Measurements from ENCODE around the gene HRH2. TPM values are rescaled to one million over a fixed set of nuclear protein-coding genes. Genes with fewer than 3 reads are reported as not detected.

HRH2 gene
- total RNA-seq, 2 donors from 2014 or later = 2.5 to 3.2 TPM

DNA sequence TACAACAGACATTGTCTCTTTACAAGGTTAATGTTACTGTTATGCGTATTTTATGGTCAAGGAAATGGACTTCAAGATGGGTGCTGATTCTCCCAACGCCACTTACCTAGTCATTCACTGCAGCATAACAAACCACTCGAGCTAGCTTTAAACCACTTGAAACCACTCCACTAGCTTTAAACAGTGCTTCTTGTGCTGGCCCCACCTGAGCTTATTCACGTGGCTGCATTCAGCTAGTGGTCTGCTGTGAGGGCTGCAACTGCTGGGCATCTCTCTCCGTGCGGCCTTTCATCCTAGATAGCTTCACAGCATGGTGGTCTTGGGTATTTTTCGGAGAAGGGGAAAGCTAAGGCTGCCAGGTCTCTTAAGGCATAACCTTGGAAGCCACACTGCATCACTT, 3.5 kb upstream of the HRH2 start:
- H3K27me3 Mint-ChIP-seq = peaks cover 44 to 66% of the 10 kb centered on the region in 2 donors

DNA sequence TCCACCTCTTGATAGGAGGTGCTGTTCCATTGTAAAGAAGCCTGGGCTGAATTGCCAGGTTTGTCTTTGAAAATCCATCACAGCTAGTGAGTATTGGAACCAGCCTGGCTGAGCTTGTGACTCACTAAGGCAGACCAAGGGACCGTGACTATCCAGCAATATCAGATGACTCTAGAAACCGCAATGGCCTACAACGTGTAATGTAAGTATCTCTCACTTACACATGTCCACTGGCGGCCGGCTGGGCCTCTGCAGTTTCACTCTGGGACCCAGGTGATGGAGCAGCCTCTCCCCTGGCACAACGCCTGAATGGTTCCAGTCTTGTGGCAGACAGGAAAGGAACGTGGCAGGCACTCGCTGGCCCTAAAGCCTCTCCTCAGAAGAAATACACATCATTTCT, 3.1 kb upstream of the HRH2 start:
- no peak for ATAC-seq
- no peak overlapping the region for H3K4me3 Mint-ChIP-seq
- H3K9me3 Mint-ChIP-seq = peaks cover 8% of the 10 kb centered on the region
- no peak for DNase-seq (ENCODE audit: low spot score)
- H3K27me3 Mint-ChIP-seq = peaks cover 47 to 71% of the 10 kb centered on the region in 2 donors
- peaks cover 33 to 39% of the 10 kb centered on the region in 2 donors for H3K4me1 Mint-ChIP-seq (ENCODE audit: low read depth in 2 of 2)
- peaks cover 15% of the 10 kb centered on the region for H3K36me3 Mint-ChIP-seq
- no peak overlapping the region for H3K27ac Mint-ChIP-seq

More for the DNA sequence above, 3.5 kb upstream of the HRH2 start:
- Mint-ChIP-seq H3K27ac (no peak overlapping the region), H3K36me3 (peaks cover 17% of the 10 kb centered on the region), H3K4me1 (ENCODE audit: low read depth in 2 of 2) (peaks cover 33 to 39% of the 10 kb centered on the region in 2 donors), H3K9me3 (peaks cover 8% of the 10 kb centered on the region), H3K4me3 (no peak overlapping the region)
- ATAC-seq (no peak), DNase-seq (ENCODE audit: low spot score) (no peak)

DNA sequence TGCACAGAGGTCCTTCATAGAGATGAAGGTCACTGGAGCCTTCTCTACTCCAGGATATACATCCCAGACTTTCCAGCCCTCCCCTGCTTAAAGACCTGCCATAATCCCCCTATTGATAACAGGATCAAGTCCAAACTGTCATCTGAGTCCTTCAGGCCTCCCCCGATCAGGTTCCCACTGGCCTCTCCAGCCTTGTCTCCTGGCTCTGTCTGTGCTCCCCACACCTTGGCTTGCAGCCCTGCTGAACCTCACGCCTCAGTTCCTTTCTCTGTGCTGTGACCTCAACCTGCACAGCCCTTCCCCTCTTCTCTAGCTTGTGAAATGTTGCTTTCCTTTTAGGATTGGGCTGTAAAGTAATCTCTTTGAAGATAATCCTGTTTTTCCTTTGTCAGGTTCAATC, 2.5 kb upstream of the HRH2 start:
- no peak overlapping the region for H3K4me3 Mint-ChIP-seq
- H3K27ac Mint-ChIP-seq = no peak overlapping the region
- peaks cover 11% of the 10 kb centered on the region for H3K36me3 Mint-ChIP-seq
- peaks cover 53 to 74% of the 10 kb centered on the region in 2 donors for H3K27me3 Mint-ChIP-seq
- H3K9me3 Mint-ChIP-seq = peaks cover 4% of the 10 kb centered on the region
- DNase-seq (ENCODE audit: low spot score) (no peak), ATAC-seq (no peak)
- H3K4me1 Mint-ChIP-seq (ENCODE audit: low read depth in 2 of 2) = peaks cover 33 to 39% of the 10 kb centered on the region in 2 donors

DNA sequence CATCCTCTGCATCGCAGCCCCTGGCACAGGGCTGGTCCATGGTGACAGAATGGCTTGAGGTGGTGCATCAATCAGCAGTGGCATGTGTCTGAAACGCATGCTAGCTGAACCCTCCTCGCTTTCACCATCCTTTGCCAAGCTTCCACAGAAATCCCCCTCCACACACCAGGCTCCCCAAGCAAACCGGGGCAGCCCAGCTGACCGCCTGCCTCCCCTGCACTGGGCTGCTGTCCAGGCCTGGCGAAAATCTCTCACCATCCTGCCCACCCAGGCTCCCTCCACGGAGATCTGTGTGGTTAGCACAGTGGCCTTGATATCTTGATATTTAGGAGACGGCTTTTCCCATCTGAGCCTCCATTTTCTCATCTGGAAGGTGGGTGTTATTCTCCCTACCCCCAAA, 905 bp upstream of the HRH2 start:
- no peak overlapping the region for H3K27ac Mint-ChIP-seq

DNA sequence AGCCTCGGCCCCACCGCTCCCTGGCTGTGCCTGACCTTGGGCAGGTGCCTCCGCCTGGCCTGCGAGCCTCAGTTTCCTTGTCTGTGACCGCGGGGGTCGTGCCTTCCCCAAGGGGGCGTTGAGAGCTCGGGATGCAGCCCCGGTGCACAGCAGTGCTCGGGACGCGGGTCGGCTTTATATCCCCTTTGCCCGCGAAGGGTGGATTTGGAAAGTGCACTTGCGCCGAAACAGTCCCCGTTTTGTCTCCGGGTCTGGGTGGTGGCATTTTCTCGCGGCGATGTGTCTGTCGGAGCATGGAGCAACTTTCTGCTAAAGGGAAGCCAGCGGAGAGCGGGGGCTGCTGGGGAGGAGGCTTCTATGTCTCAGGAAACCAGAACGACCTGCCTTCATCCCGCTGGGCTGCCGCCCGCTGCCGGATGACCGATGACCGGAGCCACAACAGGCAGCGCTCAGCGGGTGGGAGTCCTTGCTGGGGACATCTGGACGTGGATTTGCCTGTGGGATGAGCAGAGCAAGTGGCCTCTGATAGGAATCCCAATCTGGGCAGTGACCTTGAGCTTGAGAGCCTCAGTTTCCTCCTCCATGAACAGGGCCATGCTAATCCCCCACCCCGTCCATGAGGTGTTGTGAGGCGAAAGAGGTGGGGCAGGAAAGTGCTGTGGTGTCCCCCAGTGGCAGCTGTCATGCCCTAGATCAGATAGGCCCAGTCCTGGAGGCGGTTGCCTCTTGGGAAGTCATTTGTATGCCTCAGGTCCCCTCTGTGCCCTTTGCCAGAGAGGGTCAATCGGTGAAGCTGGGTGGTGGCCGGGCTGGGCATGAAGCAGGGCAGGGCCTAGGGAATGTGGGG, 651 bp downstream of the HRH2 start:
- ATAC-seq (no peak), DNase-seq (ENCODE audit: low spot score) (no peak)
- Mint-ChIP-seq H3K4me1 (ENCODE audit: low read depth in 2 of 2) (peaks cover 16 to 21% of the 10 kb centered on the region in 2 donors), H3K27me3 (peaks cover 50 to 56% of the 10 kb centered on the region in 2 donors), H3K27ac (no peak overlapping the region), H3K4me3 (peak overlapping the region; percentile 70), H3K9me3 (no peaks in the 10 kb centered on the region), H3K36me3 (no peaks in the 10 kb centered on the region)

More for the DNA sequence above, 905 bp upstream of the HRH2 start:
- no peaks in the 10 kb centered on the region for H3K9me3 Mint-ChIP-seq
- ATAC-seq (no peak), DNase-seq (ENCODE audit: low spot score) (no peak)
- no peaks in the 10 kb centered on the region for H3K36me3 Mint-ChIP-seq
- peaks cover 31 to 37% of the 10 kb centered on the region in 2 donors for H3K4me1 Mint-ChIP-seq (ENCODE audit: low read depth in 2 of 2)
- peaks cover 53 to 71% of the 10 kb centered on the region in 2 donors for H3K27me3 Mint-ChIP-seq
- H3K4me3 Mint-ChIP-seq = peak overlapping the region; percentile 84

DNA sequence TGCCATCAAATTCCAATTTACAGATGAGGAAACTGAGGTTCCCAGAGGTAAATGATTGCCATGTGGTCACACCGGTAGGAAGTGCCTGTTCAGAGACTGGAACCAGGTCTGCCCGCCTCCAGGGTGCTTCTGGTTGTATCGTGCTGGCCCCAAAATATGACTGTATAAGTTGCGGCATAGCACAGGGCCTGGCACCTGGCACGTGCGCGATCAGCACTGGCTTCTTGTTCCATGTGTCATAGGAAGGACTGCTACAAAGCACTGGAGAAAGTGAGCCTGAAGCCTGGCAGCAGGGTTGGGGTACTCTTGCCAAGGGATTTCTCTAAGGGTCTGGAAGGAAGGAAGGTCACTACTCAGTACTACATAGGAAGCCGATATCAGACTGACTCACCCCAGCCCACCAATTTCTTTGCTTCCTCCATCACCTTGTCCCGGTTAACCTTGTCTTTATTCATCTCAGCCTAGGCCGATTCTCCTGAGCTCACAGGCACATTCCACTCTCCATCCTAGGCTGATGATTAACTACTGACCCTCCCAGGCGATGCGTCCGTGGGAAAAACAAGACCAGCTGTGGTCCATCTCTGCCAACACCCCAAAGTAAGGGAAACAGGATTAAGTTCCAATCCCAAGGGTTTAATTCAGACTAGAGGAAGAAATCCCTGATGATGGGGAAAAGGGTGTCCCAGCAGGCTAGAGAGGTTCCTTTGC, 1.8 kb downstream of the HRH2 start:
- H3K36me3 Mint-ChIP-seq = no peaks in the 10 kb centered on the region

DNA sequence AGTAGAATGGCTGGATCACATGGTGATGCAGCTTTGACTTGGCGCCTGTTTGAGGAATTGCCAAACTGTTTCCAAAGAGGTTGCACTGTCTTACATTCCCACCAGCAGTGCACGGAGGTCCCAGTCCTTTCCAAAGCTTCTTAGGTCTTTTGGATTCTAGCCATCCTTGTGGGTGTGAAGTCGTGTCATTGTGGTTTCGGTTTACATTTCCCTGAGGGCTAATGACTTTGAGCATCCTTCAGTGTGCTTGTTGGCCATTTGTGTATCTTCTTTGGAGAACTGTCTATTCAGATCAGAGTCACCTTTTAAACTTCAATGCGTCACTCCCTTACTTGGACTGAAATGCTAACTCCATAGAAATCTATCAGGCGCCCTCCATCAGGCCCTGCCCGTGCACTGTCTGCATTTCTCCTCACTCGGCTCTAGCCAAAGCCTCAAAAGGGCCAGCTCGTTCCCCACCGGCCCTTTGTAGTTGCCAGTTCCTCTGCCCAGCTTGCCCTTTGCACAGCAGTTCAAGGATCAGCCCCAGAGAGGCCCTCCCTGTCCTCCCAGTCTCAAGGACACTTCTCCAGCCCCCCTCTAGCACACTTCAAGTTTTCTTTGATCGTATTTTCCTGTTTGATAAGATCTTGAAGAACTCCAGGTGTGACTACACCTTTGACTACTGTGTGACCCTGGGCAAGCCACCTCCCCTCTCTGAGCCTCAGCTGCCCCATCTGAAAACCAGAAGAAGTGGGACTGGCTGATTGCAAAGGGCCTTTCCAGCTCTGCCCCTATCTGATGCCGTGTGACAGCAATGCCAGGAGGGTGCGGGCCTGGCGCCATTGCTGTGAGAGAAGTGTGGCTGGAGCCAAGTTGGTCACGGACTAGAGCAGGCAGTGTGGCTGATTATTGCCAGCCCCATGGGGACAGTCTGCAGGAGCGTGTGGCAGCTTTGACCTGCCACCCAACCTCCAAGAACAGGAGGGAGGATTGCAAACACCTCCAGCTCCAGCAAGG, 5.6 kb downstream of the HRH2 start:
- no peaks in the 10 kb centered on the region for H3K36me3 Mint-ChIP-seq
- no peak for ATAC-seq
- peaks cover 31 to 40% of the 10 kb centered on the region in 2 donors for H3K27me3 Mint-ChIP-seq
- H3K4me3 Mint-ChIP-seq = no peak overlapping the region
- no peaks in the 10 kb centered on the region for H3K9me3 Mint-ChIP-seq
- DNase-seq (ENCODE audit: low spot score) = no peak
- H3K4me1 Mint-ChIP-seq (ENCODE audit: low read depth in 2 of 2) = no peaks in the 10 kb centered on the region
- no peak overlapping the region for H3K27ac Mint-ChIP-seq

More for the DNA sequence above, 1.8 kb downstream of the HRH2 start:
- H3K27ac Mint-ChIP-seq = no peak overlapping the region
- DNase-seq (ENCODE audit: low spot score) (no peak), ATAC-seq (no peak)
- peaks cover 50 to 61% of the 10 kb centered on the region in 2 donors for H3K27me3 Mint-ChIP-seq
- peak overlapping the region; percentile 8 for H3K4me3 Mint-ChIP-seq
- peaks cover 10 to 15% of the 10 kb centered on the region in 2 donors for H3K4me1 Mint-ChIP-seq (ENCODE audit: low read depth in 2 of 2)
- H3K9me3 Mint-ChIP-seq = no peaks in the 10 kb centered on the region

DNA sequence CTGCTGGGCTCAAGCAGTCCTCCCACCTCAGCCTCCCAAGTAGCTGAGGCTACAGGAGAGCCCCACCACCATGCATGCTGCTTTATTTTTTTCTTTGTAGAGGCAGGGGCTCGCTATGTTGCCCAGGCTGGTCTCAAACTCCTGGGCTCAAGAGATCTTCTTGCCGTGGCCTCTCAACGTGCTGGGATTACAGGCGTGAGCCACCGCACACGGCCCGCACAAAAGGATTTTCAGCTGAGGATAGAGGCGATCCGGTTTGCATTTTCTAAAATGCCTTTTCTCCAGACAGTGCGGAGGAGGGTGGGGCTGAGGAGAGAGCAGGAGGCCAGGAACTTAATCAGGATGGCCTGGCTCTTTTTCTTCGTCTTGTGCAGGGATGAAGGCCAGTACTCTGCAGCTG, 6.9 kb downstream of the HRH2 start:
- no peaks in the 10 kb centered on the region for H3K4me1 Mint-ChIP-seq (ENCODE audit: low read depth in 2 of 2)
- no peak overlapping the region for H3K27ac Mint-ChIP-seq
- no peak overlapping the region for H3K4me3 Mint-ChIP-seq
- H3K27me3 Mint-ChIP-seq = peaks cover 28 to 32% of the 10 kb centered on the region in 2 donors
- no peaks in the 10 kb centered on the region for H3K9me3 Mint-ChIP-seq
- H3K36me3 Mint-ChIP-seq = no peaks in the 10 kb centered on the region
- DNase-seq (ENCODE audit: low spot score) (no peak), ATAC-seq (no peak)

DNA sequence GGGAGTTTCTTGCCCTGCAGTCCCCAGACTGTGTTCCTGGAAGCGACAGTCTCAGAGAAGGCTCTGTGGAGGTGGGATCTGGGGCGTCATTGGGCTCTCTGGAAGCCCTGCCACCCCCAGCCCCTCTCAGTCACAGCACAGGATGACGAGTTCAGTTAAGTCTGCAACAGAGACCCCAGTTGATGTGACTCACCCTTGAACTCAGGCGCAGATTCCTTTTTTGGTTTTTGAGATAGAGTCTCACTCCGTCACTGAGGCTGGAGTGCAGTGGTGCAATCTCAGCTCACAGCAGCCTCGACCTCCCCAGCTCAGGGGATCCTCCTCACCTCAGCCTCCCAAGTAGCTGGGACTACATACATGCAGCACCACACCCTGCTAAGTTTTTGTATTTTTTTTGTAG, 8.3 kb downstream of the HRH2 start:
- H3K27ac Mint-ChIP-seq = no peak overlapping the region
- H3K27me3 Mint-ChIP-seq = peaks cover 17 to 21% of the 10 kb centered on the region in 2 donors
- ATAC-seq = peak in 1 of 2 donors; percentile 8
- no peaks in the 10 kb centered on the region for H3K9me3 Mint-ChIP-seq
- no peaks in the 10 kb centered on the region for H3K36me3 Mint-ChIP-seq
- H3K4me1 Mint-ChIP-seq (ENCODE audit: low read depth in 2 of 2) = peaks cover 0 to 6% of the 10 kb centered on the region in 2 donors
- DNase-seq (ENCODE audit: low spot score) = no peak
- H3K4me3 Mint-ChIP-seq = no peak overlapping the region

DNA sequence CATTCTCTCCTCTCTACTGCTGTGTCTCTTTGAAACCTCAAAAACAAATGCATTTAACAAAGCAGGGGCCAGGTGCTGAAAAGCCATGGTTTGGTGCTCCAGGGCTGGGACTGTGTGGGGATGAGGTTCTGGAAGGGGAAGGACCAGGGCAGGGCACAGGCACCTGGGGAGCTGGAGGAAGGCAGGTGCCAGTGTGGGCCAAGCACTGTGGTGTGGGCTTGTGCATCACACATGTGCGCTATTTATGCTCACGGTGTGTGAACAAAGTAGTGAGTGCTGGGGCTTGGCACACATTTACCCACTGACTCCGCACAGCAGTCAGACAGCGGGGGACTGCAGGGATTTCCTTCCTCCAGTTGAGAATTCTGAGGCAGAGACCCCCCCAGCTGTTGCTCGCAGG, 10.1 kb downstream of the HRH2 start:
- H3K9me3 Mint-ChIP-seq = no peaks in the 10 kb centered on the region
- H3K36me3 Mint-ChIP-seq = no peaks in the 10 kb centered on the region
- H3K27ac Mint-ChIP-seq = no peak overlapping the region
- peaks cover 0 to 8% of the 10 kb centered on the region in 2 donors for H3K4me1 Mint-ChIP-seq (ENCODE audit: low read depth in 2 of 2)
- DNase-seq (ENCODE audit: low spot score) = no peak
- H3K4me3 Mint-ChIP-seq = no peak overlapping the region
- H3K27me3 Mint-ChIP-seq = peaks cover 19 to 28% of the 10 kb centered on the region in 2 donors
- ATAC-seq = no peak

DNA sequence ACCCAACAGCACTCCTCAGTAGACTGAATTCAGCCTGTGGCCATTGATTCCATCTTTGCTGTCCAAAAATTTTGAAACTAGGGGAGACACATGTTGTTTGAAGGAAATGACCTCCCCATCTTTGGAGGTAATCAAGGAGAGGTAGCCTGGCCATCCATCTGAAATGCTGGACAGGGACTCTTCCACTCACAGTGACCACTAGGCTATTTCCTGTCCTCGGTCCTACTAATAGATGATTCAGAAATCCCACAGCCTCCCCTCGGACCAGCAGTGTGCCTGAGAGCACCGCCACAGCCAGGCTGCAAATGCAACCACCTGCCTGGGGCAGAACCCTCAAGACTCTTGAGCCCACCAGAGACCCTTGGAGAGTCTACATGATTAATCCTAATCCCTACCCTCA, 12.5 kb downstream of the HRH2 start:
- Mint-ChIP-seq H3K4me3 (no peak overlapping the region), H3K9me3 (no peaks in the 10 kb centered on the region), H3K4me1 (ENCODE audit: low read depth in 2 of 2) (peaks cover 0 to 8% of the 10 kb centered on the region in 2 donors), H3K36me3 (no peaks in the 10 kb centered on the region), H3K27ac (no peak overlapping the region), H3K27me3 (peaks cover 18 to 21% of the 10 kb centered on the region in 2 donors)
- ATAC-seq = no peak
- no peak for DNase-seq (ENCODE audit: low spot score)

DNA sequence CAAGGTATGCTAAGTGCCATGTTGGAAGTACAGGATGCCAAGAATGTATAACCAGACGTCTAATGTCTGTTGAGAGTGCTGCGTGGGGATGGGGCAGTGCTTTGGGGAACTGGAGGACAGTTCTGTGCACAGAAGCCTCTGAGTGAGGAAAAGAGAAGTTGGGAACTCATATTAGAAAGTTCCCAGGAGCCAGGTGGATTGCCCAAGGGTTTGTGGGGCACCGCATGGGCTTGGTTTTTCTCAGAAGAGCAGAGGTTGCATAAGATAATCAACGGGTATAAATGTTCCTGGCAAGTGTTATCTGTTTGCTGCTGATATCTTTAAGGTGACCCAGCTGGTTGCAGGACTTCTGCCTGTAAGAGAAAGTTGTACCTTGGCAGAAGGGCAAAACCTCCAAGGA, 13.1 kb downstream of the HRH2 start:
- Mint-ChIP-seq H3K27me3 (peaks cover 18 to 21% of the 10 kb centered on the region in 2 donors), H3K9me3 (no peaks in the 10 kb centered on the region), H3K4me1 (ENCODE audit: low read depth in 2 of 2) (peaks cover 0 to 8% of the 10 kb centered on the region in 2 donors), H3K36me3 (no peaks in the 10 kb centered on the region), H3K4me3 (peak overlapping the region; percentile 13), H3K27ac (no peak overlapping the region)
- ATAC-seq (no peak), DNase-seq (ENCODE audit: low spot score) (no peak)

DNA sequence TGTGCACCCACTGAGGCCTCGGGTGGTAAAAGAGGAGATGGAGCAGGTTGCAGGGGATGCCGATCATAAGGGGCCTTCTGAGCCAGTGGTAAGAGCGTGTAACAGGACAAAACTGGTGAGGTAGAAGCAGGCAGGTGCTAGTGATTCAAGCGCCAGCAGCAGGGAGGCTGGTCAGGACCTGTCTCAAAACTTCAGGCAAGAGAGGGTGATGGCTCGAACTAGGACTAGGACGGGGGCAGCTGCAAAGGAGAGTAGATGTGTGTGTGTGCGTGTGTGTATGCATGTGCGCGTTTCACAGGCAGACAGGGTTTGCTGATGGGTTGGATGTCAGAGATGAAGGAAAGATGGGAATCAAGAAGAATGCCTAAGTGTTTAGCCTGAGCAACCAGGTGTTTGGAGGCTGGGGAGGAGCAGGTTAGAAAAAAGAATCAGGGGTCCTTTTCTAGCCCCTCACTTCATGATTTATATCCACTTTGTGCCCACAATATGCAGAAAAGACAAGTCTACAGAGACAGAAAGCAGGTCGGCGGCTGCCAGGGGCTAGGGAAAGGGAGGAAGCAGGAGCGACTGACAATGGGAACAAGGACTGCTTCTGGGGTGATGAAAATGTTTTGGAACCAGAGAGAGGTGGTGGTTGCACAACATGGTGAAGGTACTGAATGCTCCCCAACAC, 15.2 kb downstream of the HRH2 start:
- H3K27me3 Mint-ChIP-seq = peaks cover 24 to 25% of the 10 kb centered on the region in 2 donors
- DNase-seq (ENCODE audit: low spot score) (no peak), ATAC-seq (no peak)
- no peaks in the 10 kb centered on the region for H3K36me3 Mint-ChIP-seq
- no peak overlapping the region for H3K4me3 Mint-ChIP-seq
- H3K9me3 Mint-ChIP-seq = no peaks in the 10 kb centered on the region
- no peak overlapping the region for H3K27ac Mint-ChIP-seq
- peaks cover 0 to 12% of the 10 kb centered on the region in 2 donors for H3K4me1 Mint-ChIP-seq (ENCODE audit: low read depth in 2 of 2)
